LNCaP clone FGC (cell line): Measurements from ENCODE around the gene RBM33.
"Not testable (repeated sequence)": the region's sequence is repeated elsewhere in the genome, so short reads cannot be mapped to it uniquely, and the experiment has no call there.

ENCODE experiments used
- DNase-seq: peaks from one replicate; pipeline ENCODE4 v3.0.0-alpha.2; 2011; ENCODE audit warnings: low read depth
- H3K4me3 ChIP-seq: 2 replicates; pipeline ENCODE4 v1.5.1; 2011; ENCODE audit warnings: mild to moderate bottlenecking, low read depth, low read length, control low read depth
- CTCF ChIP-seq: IDR thresholded peaks from 2 replicates; pipeline ENCODE4 v1.5.1; 2012; ENCODE audit warnings: mild to moderate bottlenecking; ENCODE audit not compliant: control insufficient read depth, insufficient read depth; ENCODE audit errors: extremely low read depth

RBM33 gene

GRCh38 chr7:155612658-155613057 lies 31.8 kb upstream of the RBM33 start:
- no peak for DNase-seq
- no peak for TF ChIP-seq CTCF
- H3K4me3 ChIP-seq: no peak overlapping the region

GRCh38 chr7:155615085-155615484 lies 29.4 kb upstream of the RBM33 start:
- not testable (repeated sequence) for DNase-seq

GRCh38 chr7:155618708-155619633 lies 25.5 kb upstream of the RBM33 start:
- DNase-seq: no peak
- no peak overlapping the region for H3K4me3 ChIP-seq
- TF ChIP-seq CTCF: no peak

More at GRCh38 chr7:155615085-155615484, 29.4 kb upstream of the RBM33 start:
- H3K4me3 ChIP-seq: not testable (repeated sequence)

GRCh38 chr7:155619634-155620271 lies 24.7 kb upstream of the RBM33 start:
- TF ChIP-seq CTCF: no peak
- no peak overlapping the region for H3K4me3 ChIP-seq
- DNase-seq: no peak

GRCh38 chr7:155620497-155620896 lies 24.0 kb upstream of the RBM33 start:
- TF ChIP-seq CTCF: no peak
- DNase-seq: no peak

GRCh38 chr7:155621418-155621980 lies 23.0 kb upstream of the RBM33 start:
- DNase-seq: no peak
- H3K4me3 ChIP-seq: no peak overlapping the region
- no peak for TF ChIP-seq CTCF

More at GRCh38 chr7:155620497-155620896, 24.0 kb upstream of the RBM33 start:
- no peak overlapping the region for H3K4me3 ChIP-seq

GRCh38 chr7:155624412-155624811 lies 20.0 kb upstream of the RBM33 start:
- H3K4me3 ChIP-seq: no peak overlapping the region
- no peak for DNase-seq
- TF ChIP-seq CTCF: no peak
